NCI-H2227 (cell line): ENCODE measurements around the gene CARD10.
A peak's percentile ranks its signal among the peaks of the same experiment; 100 is the strongest.
"Not testable (repeated sequence)": the region's sequence is repeated elsewhere in the genome, so short reads cannot be mapped to it uniquely, and the experiment has no call there.

Experiments used
- DNase-seq: peaks from one replicate; lab custom pipeline; 2025; ENCODE audit not compliant: unreplicated experiment; lab: John Stamatoyannopoulos, UW

CARD10 gene

GRCh38 chr22:37470087-37470445, 49.1 kb downstream of the CARD10 start:
- no peak for DNase-seq

- no peak for DNase-seq
Observed at GRCh38 chr22:37469416-37470086, 49.7 kb downstream of the CARD10 start.

GRCh38 chr22:37468201-37468695, 51.0 kb downstream of the CARD10 start:
- not testable (repeated sequence) for DNase-seq

GRCh38 chr22:37467391-37467955, 51.7 kb downstream of the CARD10 start:
- no peak for DNase-seq

GRCh38 chr22:37464181-37464580, 55.0 kb downstream of the CARD10 start:
- no peak for DNase-seq

- DNase-seq = no peak
Observed at GRCh38 chr22:37462983-37463382, 56.2 kb downstream of the CARD10 start.

GRCh38 chr22:37462436-37462835, 56.8 kb downstream of the CARD10 start:
- DNase-seq = no peak

- peak; percentile 11 for DNase-seq
Observed at GRCh38 chr22:37461961-37462360, 57.3 kb downstream of the CARD10 start.

GRCh38 chr22:37460684-37461083, 58.5 kb downstream of the CARD10 start:
- no peak for DNase-seq

- DNase-seq = no peak
Observed at GRCh38 chr22:37459206-37459605, 60.0 kb downstream of the CARD10 start.

GRCh38 chr22:37457093-37457893, 61.9 kb downstream of the CARD10 start:
- DNase-seq = peak; percentile 44

- DNase-seq = no peak
Observed at GRCh38 chr22:37456346-37456745, 62.9 kb downstream of the CARD10 start.

- DNase-seq = peak; percentile 37
Observed at GRCh38 chr22:37455896-37456295, 63.3 kb downstream of the CARD10 start.

- DNase-seq = peak; percentile 37
Observed at GRCh38 chr22:37454857-37455686, 64.1 kb downstream of the CARD10 start.

- DNase-seq = no peak
Observed at GRCh38 chr22:37453696-37454095, 65.5 kb downstream of the CARD10 start.

GRCh38 chr22:37451218-37451617, 68.0 kb downstream of the CARD10 start:
- no peak for DNase-seq

GRCh38 chr22:37449331-37450001, 69.7 kb downstream of the CARD10 start:
- no peak for DNase-seq

- no peak for DNase-seq
Observed at GRCh38 chr22:37448516-37449127, 70.6 kb downstream of the CARD10 start.

GRCh38 chr22:37445501-37445900, 73.7 kb downstream of the CARD10 start:
- DNase-seq = no peak

- DNase-seq = no peak
Observed at GRCh38 chr22:37443977-37444376, 75.2 kb downstream of the CARD10 start.
